ENCODE data around the gene AKAP7. TPM values are rescaled to one million over a fixed set of nuclear protein-coding genes. Genes with fewer than 3 reads are reported as not detected.

AKAP7 gene
- polyA plus RNA-seq, 2 of the 4 experiments (the other 2 are of a cell fraction) = 2.5 to 3.7 TPM

GRCh38 chr6:131116321-131116720 is 18.9 kb upstream of the AKAP7 start:
- ChIA-PET CTCF (interaction anchor here (1.1 to 7.4 kb wide), 7 partner anchors 9 to 231 kb away, joined by 4 to 69 read pairs (median 5); no protein-coding TSS in a partner anchor), POLR2A (no interaction called here)
- Histone ChIP-seq H3K4me2 (no peak overlapping the region), H3K27ac (no peak overlapping the region), H3K4me1 (peaks cover 8% of the 10 kb centered on the region; the same call in 2 of the 3 replicates), H3K4me3 (no peak overlapping the region), H3K9me3 (no peaks in the 10 kb centered on the region)
- no peak for FAIRE-seq
- DNase-seq (ENCODE audit: low read depth in 1 of 2, low spot score in 1 of 2) = no peak
- ATAC-seq = no peak
- WGBS (ENCODE audit: missing lambda C conversion rate) = 50% methylated on average over 2 of the region's 2 CpGs
- TF ChIP-seq EHMT2 (IDR thresholded peaks at IDR 0.05; ENCODE audit: low read depth) = no peak
- TF ChIP-seq HMGXB4 (CRISPR knock-in tag; IDR thresholded peaks at IDR 0.05; ENCODE audit: borderline replicate concordance) = no peak
- TF ChIP-seq HDAC2 (IDR thresholded peaks at IDR 0.05) = no peak
- no peak for TF ChIP-seq TFCP2L1 (CRISPR knock-in tag; IDR thresholded peaks at IDR 0.05)
- no peak for TF ChIP-seq NR3C1 (IDR thresholded peaks at IDR 0.05)
- no peak for TF ChIP-seq CBX2 (IDR thresholded peaks at IDR 0.05; ENCODE audit: borderline replicate concordance, low read depth)
- no peak for TF ChIP-seq JUN (IDR thresholded peaks at IDR 0.05)
- no peak for TF ChIP-seq EP300 (IDR thresholded peaks at IDR 0.05)
- TF ChIP-seq MAX (IDR thresholded peaks at IDR 0.05) = no peak

GRCh38 chr6:131116755-131117360 is 18.4 kb upstream of the AKAP7 start:
- WGBS (ENCODE audit: missing lambda C conversion rate) = 21% methylated on average over 4 of the region's 4 CpGs
- ATAC-seq = peak in 1 of 2 experiments; percentile 54; a peak in 2 of 6 replicates
- Histone ChIP-seq H3K27ac (no peak overlapping the region), H3K4me2 (no peak overlapping the region), H3K4me3 (no peak overlapping the region), H3K9me3 (no peaks in the 10 kb centered on the region), H3K4me1 (peaks cover 7% of the 10 kb centered on the region; the same call in 2 of the 3 replicates)
- no peak for FAIRE-seq
- DNase-seq (ENCODE audit: low read depth in 1 of 2, low spot score in 1 of 2) = peak; percentile 29 to 53
- CTCF ChIA-PET = interaction anchor here (0.7 to 7.4 kb wide), 14 partner anchors 9 to 232 kb away, joined by 3 to 69 read pairs (median 4); no protein-coding TSS in a partner anchor
- TF ChIP-seq SMC3 (IDR thresholded peaks at IDR 0.05) (peak; percentile 84), CTCF (IDR thresholded peaks at IDR 0.05) (peak; percentile 63), ZSCAN20 (CRISPR knock-in tag; IDR thresholded peaks at IDR 0.05) (no peak), RAD21 (conservative IDR thresholded peaks at IDR 0.05 in 1 of 2, IDR thresholded peaks at IDR 0.05 in 1 of 2) (peak; percentile 76 to 84), FOXS1 (CRISPR knock-in tag; IDR thresholded peaks at IDR 0.05) (no peak)
- POLR2A ChIA-PET = no interaction called here

GRCh38 chr6:131117878-131118277 is 17.4 kb upstream of the AKAP7 start:
- POLR2A ChIA-PET = no interaction called here
- DNase-seq (ENCODE audit: low read depth in 1 of 2, low spot score in 1 of 2) (no peak), FAIRE-seq (no peak), ATAC-seq (no peak)
- Histone ChIP-seq H3K4me3 (no peak overlapping the region), H3K9me3 (no peaks in the 10 kb centered on the region), H3K27ac (no peak overlapping the region), H3K4me2 (no peak overlapping the region), H3K4me1 (no peaks in the 10 kb centered on the region)
- TF ChIP-seq RAD21 (conservative IDR thresholded peaks at IDR 0.05 in 1 of 2, IDR thresholded peaks at IDR 0.05 in 1 of 2) (no peak), EP300 (IDR thresholded peaks at IDR 0.05) (no peak), KDM1A (IDR thresholded peaks at IDR 0.05; ENCODE audit: low read depth) (no peak), RNF2 (IDR thresholded peaks at IDR 0.05; ENCODE audit: borderline replicate concordance, low read depth) (no peak), TP53 (CRISPR knock-in tag; IDR thresholded peaks at IDR 0.05) (no peak), BHLHE40 (IDR thresholded peaks at IDR 0.05; ENCODE audit: low read depth, low read length) (no peak), FOSL2 (IDR thresholded peaks at IDR 0.05) (no peak), FOSL2 (CRISPR knock-in tag; IDR thresholded peaks at IDR 0.05) (no peak), MAX (IDR thresholded peaks at IDR 0.05) (no peak), ZNF302 (CRISPR knock-in tag; IDR thresholded peaks at IDR 0.05) (no peak), CHD2 (IDR thresholded peaks at IDR 0.05; ENCODE audit: low read length, partially characterized antibody) (no peak)
- WGBS (ENCODE audit: missing lambda C conversion rate) = 51% methylated on average over 3 of the region's 3 CpGs
- CTCF ChIA-PET = interaction anchor here (1.0 to 7.4 kb wide), 5 partner anchors 155 to 233 kb away, joined by 3 to 69 read pairs (median 5); no protein-coding TSS in a partner anchor
